Activated CD4-positive, alpha-beta memory T cell treated with anti-CD3 and anti-CD28 coated beads for 36 hours (primary cell): ENCODE results near the gene ANXA5. TPM values are rescaled to one million over a fixed set of nuclear protein-coding genes. Genes with fewer than 3 reads are reported as not detected.

ENCODE experiments used
- CTCF ChIA-PET: fragments of 350-600 bp; sonication (Branson Sonifier 250); formaldehyde crosslinking; loops from one replicate; lab custom pipeline; 2021; ENCODE audit warnings: antibody characterized with exemption, inconsistent platforms; lab: Charles Lee
- POLR2A ChIA-PET: fragments of 350-600 bp; sonication (Branson Sonifier 250); formaldehyde crosslinking; loops from one replicate; lab custom pipeline; 2021; ENCODE audit warnings: antibody characterized with exemption; lab: Charles Lee
- DNase-seq: peaks from one replicate; pipeline ENCODE4 v3.0.0-alpha.2; 2020
- H3K27ac Mint-ChIP-seq: one replicate; pipeline ENCODE4 v1.8.0; 2021; ENCODE audit warnings: mixed read lengths
- H3K27me3 Mint-ChIP-seq: one replicate; pipeline ENCODE4 v1.8.0; 2021; ENCODE audit warnings: mixed read lengths
- H3K36me3 Mint-ChIP-seq: one replicate; pipeline ENCODE4 v1.8.0; 2021; ENCODE audit warnings: mixed read lengths
- H3K4me1 Mint-ChIP-seq: one replicate; pipeline ENCODE4 v1.8.0; 2021; ENCODE audit warnings: low read depth, mixed read lengths
- H3K4me3 Mint-ChIP-seq: one replicate; pipeline ENCODE4 v1.8.0; 2021; ENCODE audit warnings: mild to moderate bottlenecking, mixed read lengths
- H3K9me3 Mint-ChIP-seq: one replicate; pipeline ENCODE4 v1.8.0; 2021; ENCODE audit warnings: mixed read lengths
- intact Hi-C: fragments of 100-400 bp; cut with micrococcal nuclease; formaldehyde crosslinking; loops from one replicate; pipeline ENCODE4 v1.15.1; 2023
- total RNA-seq, 2 experiments: library from RNA; stranded (reverse); gene quantifications; one replicate each; pipeline ENCODE4 v1.2.3, GENCODE V29; 2021

ANXA5 gene
- total RNA-seq, 2 experiments from 2014 or later: 132 to 140 TPM

GRCh38 chr4:121693450-121693849 is 3.3 kb downstream of the ANXA5 start:
- Mint-ChIP-seq H3K27me3 (peaks cover 3% of the 10 kb centered on the region), H3K27ac (no peak overlapping the region), H3K9me3 (no peaks in the 10 kb centered on the region), H3K36me3 (peaks cover 21% of the 10 kb centered on the region), H3K4me1 (peaks cover 39% of the 10 kb centered on the region), H3K4me3 (no peak overlapping the region)
- intact Hi-C loops: no loop called here
- no peak for DNase-seq
- CTCF ChIA-PET: no interaction called here
- POLR2A ChIA-PET: no interaction called here

- POLR2A ChIA-PET: no interaction called here
- no peak overlapping the region for H3K27ac Mint-ChIP-seq
- DNase-seq: no peak
Observed at GRCh38 chr4:121692261-121692660, 4.5 kb downstream of the ANXA5 start.

DNA sequence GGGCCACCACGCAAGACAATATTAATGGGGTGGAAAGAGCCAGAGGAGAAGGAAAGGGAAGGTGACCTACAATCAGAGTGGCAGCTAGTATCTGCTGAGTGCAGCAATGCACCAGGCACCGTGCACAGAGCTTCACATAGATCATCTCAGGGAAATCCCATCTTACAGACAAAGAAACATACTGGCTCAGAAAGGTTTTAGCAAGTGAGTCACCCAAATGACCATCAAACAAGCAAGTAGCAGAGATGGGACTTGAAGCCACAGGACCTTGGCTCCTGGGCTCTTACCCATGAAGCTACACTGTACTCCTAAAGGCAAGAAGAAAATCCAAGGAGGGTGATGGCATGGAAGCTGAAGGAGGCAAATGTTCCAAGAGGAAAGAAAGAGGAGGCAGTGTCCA is 6.8 kb downstream of the ANXA5 start:
- H3K36me3 Mint-ChIP-seq: peaks cover 30% of the 10 kb centered on the region
- intact Hi-C loops: no loop called here
- no peak overlapping the region for H3K4me3 Mint-ChIP-seq
- H3K27ac Mint-ChIP-seq: no peak overlapping the region
- H3K9me3 Mint-ChIP-seq: no peaks in the 10 kb centered on the region
- no peaks in the 10 kb centered on the region for H3K27me3 Mint-ChIP-seq
- ChIA-PET POLR2A (no interaction called here), CTCF (no interaction called here)
- H3K4me1 Mint-ChIP-seq: peaks cover 23% of the 10 kb centered on the region
- no peak for DNase-seq

More at GRCh38 chr4:121692261-121692660, 4.5 kb downstream of the ANXA5 start:
- Mint-ChIP-seq H3K4me3 (no peak overlapping the region), H3K27me3 (no peaks in the 10 kb centered on the region), H3K4me1 (peaks cover 31% of the 10 kb centered on the region), H3K36me3 (peaks cover 23% of the 10 kb centered on the region), H3K9me3 (no peaks in the 10 kb centered on the region)
- intact Hi-C loops: no loop called here
- CTCF ChIA-PET: no interaction called here

- H3K27ac Mint-ChIP-seq: no peak overlapping the region
- no peak overlapping the region for H3K4me3 Mint-ChIP-seq
- H3K4me1 Mint-ChIP-seq: peaks cover 19% of the 10 kb centered on the region
- intact Hi-C loops: no loop called here
- ChIA-PET POLR2A (no interaction called here), CTCF (no interaction called here)
- H3K36me3 Mint-ChIP-seq: peaks cover 31% of the 10 kb centered on the region
- H3K27me3 Mint-ChIP-seq: no peaks in the 10 kb centered on the region
- DNase-seq: no peak
- no peaks in the 10 kb centered on the region for H3K9me3 Mint-ChIP-seq
Observed at GRCh38 chr4:121688701-121689100, 8.1 kb downstream of the ANXA5 start.

DNA sequence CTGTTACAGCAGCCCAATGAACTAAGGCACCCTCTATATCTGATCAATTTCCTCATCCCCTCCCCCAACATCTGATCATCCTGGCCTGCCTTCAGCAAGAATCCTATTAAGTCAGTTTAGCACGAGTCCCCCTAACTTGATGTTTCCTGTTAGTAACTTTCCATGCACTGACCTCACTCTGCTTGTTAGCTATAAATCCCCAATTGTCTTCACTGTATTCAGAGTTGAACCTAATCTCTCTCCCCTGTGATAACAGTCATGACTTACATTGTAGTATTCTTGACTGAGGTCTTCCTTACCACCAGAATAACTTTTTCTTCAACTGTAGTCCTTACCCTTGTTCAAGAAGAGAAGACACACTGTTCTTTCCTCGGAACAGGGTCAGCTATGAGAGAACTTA is 8.5 kb downstream of the ANXA5 start:
- H3K4me3 Mint-ChIP-seq: no peak overlapping the region
- peaks cover 32% of the 10 kb centered on the region for H3K36me3 Mint-ChIP-seq
- intact Hi-C loops: no loop called here

DNA sequence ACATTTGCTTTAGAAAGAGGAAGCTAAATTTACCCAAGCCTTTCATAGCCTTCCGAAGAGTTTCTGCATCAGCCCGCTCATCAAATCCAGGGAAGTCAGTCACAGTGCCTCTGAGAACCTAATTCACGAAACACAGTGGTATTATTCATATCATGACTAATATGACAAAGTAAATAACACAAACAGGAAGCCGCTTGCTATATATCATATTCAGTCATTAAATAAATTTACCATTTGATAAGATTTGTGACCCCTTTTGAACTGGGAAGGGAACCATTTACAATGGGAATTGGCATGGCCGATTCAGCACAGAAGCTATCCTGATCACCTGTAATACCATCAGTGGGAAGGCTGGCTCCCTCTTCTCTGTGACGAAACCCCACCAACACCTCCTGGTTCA is 10.5 kb downstream of the ANXA5 start:
- no peak for DNase-seq
- Mint-ChIP-seq H3K27ac (no peak overlapping the region), H3K36me3 (peaks cover 25% of the 10 kb centered on the region), H3K27me3 (no peaks in the 10 kb centered on the region), H3K9me3 (no peaks in the 10 kb centered on the region), H3K4me1 (no peaks in the 10 kb centered on the region), H3K4me3 (no peak overlapping the region)
- POLR2A ChIA-PET: interaction anchor here (1.8 kb wide), 1 partner anchor 10 kb away, joined by 4 read pairs; the partner anchor contains the start of gene ANXA5
- intact Hi-C loops: no loop called here
- CTCF ChIA-PET: interaction anchor here (1.4 kb wide), 1 partner anchor 202 kb away, joined by 3 read pairs; no protein-coding TSS in a partner anchor

More for the DNA sequence above, 8.5 kb downstream of the ANXA5 start:
- no peak overlapping the region for H3K27ac Mint-ChIP-seq
- H3K27me3 Mint-ChIP-seq: no peaks in the 10 kb centered on the region
- H3K9me3 Mint-ChIP-seq: no peaks in the 10 kb centered on the region
- ChIA-PET POLR2A (no interaction called here), CTCF (no interaction called here)
- H3K4me1 Mint-ChIP-seq: peaks cover 16% of the 10 kb centered on the region
- no peak for DNase-seq

- POLR2A ChIA-PET: interaction anchor here (1.8 kb wide), 1 partner anchor 11 kb away, joined by 4 read pairs; the partner anchor contains the start of gene ANXA5
Observed at GRCh38 chr4:121685257-121685656, 11.5 kb downstream of the ANXA5 start.

DNA sequence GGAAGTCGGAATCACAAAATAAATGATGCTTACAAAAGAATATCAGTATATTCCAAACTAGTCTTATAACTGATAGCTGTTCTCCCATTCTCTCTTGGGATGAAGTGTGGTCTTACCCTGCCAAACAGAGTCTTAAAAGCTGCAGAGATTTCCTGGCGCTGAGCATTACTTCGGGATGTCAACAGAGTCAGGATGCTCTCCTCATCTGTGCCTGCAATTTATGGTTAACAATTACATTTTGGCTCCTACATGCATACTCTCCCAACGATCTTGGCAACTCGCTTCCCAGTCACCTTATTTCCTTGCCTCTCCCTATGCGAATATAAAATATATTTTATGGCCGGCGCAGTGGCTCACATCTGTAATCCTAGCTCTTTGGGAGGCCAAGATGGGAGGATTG is 12.2 kb downstream of the ANXA5 start:
- Mint-ChIP-seq H3K4me1 (no peaks in the 10 kb centered on the region), H3K4me3 (no peak overlapping the region), H3K27me3 (no peaks in the 10 kb centered on the region), H3K9me3 (no peaks in the 10 kb centered on the region), H3K27ac (no peak overlapping the region), H3K36me3 (peaks cover 38% of the 10 kb centered on the region)
- no peak for DNase-seq
- intact Hi-C loops: no loop called here
- ChIA-PET POLR2A (interaction anchor here (1.8 kb wide), 1 partner anchor 12 kb away, joined by 4 read pairs; the partner anchor contains the start of gene ANXA5), CTCF (no interaction called here)

More at GRCh38 chr4:121685257-121685656, 11.5 kb downstream of the ANXA5 start:
- Mint-ChIP-seq H3K9me3 (no peaks in the 10 kb centered on the region), H3K4me1 (no peaks in the 10 kb centered on the region), H3K27me3 (no peaks in the 10 kb centered on the region), H3K27ac (no peak overlapping the region), H3K36me3 (peaks cover 33% of the 10 kb centered on the region), H3K4me3 (no peak overlapping the region)
- CTCF ChIA-PET: interaction anchor here (1.4 kb wide), 1 partner anchor 201 kb away, joined by 3 read pairs; no protein-coding TSS in a partner anchor
- no peak for DNase-seq
- intact Hi-C loops: no loop called here

DNA sequence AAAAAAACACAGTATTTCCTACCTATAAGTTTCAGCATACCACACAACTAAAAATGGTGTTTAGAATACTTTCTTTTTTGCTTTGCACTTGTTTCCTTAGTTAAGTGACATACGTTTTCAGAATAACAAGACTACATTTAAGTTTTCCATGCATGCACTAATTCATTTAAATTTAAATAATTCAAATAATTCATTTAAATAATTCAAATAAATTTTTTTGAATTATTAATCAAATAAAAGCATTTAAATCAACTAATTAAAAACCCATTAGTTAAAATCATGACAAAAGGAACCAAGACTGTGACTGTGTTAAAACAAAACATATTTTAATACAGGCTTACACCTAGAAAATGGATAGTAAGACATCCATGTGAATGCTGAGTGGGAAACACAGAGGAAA is 12.8 kb downstream of the ANXA5 start:
- no peak overlapping the region for H3K4me3 Mint-ChIP-seq
- peaks cover 42% of the 10 kb centered on the region for H3K36me3 Mint-ChIP-seq
- intact Hi-C loops: no loop called here
- no peaks in the 10 kb centered on the region for H3K4me1 Mint-ChIP-seq
- no peaks in the 10 kb centered on the region for H3K27me3 Mint-ChIP-seq
- no peak for DNase-seq
- no peak overlapping the region for H3K27ac Mint-ChIP-seq
- no peaks in the 10 kb centered on the region for H3K9me3 Mint-ChIP-seq
- POLR2A ChIA-PET: no interaction called here
- CTCF ChIA-PET: no interaction called here

GRCh38 chr4:121680571-121680970 is 16.2 kb downstream of the ANXA5 start:
- ChIA-PET POLR2A (interaction anchor here (1.4 kb wide), 1 partner anchor 16 kb away, joined by 3 read pairs; the partner anchor contains the start of gene ANXA5), CTCF (no interaction called here)
- Mint-ChIP-seq H3K4me3 (no peak overlapping the region), H3K36me3 (peaks cover 53% of the 10 kb centered on the region), H3K27me3 (no peaks in the 10 kb centered on the region), H3K9me3 (no peaks in the 10 kb centered on the region), H3K27ac (no peak overlapping the region), H3K4me1 (no peaks in the 10 kb centered on the region)
- intact Hi-C loops: no loop called here
- DNase-seq: no peak

DNA sequence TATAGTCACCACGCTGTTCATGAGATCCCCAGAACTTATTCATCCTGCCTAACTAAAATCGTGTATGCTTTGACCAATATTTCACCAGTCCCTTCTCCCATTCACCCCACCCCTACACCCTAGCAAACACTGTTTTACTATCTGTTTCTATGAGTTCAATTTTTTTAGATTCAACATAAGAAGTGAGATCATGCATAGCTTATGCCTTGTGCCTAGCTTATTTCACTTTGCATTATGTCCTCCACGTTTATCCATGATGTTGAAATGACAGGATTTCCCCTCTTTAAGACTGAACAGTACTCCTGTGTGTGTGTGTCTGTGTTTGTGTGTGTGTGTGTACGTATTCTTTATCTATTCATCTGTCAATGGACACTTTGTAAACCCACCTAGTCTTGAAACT is 16.8 kb downstream of the ANXA5 start:
- CTCF ChIA-PET: no interaction called here
- H3K36me3 Mint-ChIP-seq: peaks cover 49% of the 10 kb centered on the region

DNA sequence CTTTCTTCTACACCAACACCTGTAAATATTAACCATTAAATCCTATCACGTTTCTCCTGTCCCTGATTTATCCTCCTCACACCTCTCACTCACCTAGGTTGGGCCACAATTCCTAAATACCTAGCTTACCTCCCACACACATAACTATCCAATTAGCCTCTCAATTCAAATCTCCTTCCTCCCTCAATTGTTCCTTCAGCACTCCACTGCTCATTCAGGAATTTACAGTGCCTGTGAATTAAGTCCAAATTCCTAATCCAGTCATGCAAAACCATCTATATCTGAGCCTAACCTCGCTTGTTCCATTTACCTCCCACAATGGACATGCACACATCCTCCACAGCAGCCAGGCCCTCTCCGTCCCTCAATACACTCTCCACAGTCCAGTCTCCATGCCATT is 17.5 kb downstream of the ANXA5 start:
- Mint-ChIP-seq H3K4me3 (no peak overlapping the region), H3K4me1 (no peaks in the 10 kb centered on the region), H3K27ac (no peak overlapping the region), H3K27me3 (no peaks in the 10 kb centered on the region), H3K9me3 (no peaks in the 10 kb centered on the region), H3K36me3 (peaks cover 45% of the 10 kb centered on the region)
- intact Hi-C loops: no loop called here
- no peak for DNase-seq
- ChIA-PET CTCF (no interaction called here), POLR2A (interaction anchor here (0.5 kb wide), 1 partner anchor 25 kb away, joined by 3 read pairs; no protein-coding TSS in a partner anchor)

More for the DNA sequence above, 16.8 kb downstream of the ANXA5 start:
- H3K9me3 Mint-ChIP-seq: no peaks in the 10 kb centered on the region
- no peak for DNase-seq
- H3K4me3 Mint-ChIP-seq: no peak overlapping the region
- no peaks in the 10 kb centered on the region for H3K4me1 Mint-ChIP-seq
- POLR2A ChIA-PET: no interaction called here
- intact Hi-C loops: no loop called here
- H3K27ac Mint-ChIP-seq: no peak overlapping the region
- no peaks in the 10 kb centered on the region for H3K27me3 Mint-ChIP-seq

- POLR2A ChIA-PET: no interaction called here
- Mint-ChIP-seq H3K36me3 (peaks cover 40% of the 10 kb centered on the region), H3K9me3 (no peaks in the 10 kb centered on the region), H3K27ac (no peak overlapping the region), H3K4me1 (no peaks in the 10 kb centered on the region), H3K4me3 (no peak overlapping the region), H3K27me3 (no peaks in the 10 kb centered on the region)
- intact Hi-C loops: no loop called here
- CTCF ChIA-PET: interaction anchor here (0.6 to 1.2 kb wide), 3 partner anchors 8 to 35 kb away, joined by 3 to 4 read pairs (median 3); partner anchors contain the start of gene ANXA5
- DNase-seq: no peak
Observed at GRCh38 chr4:121677524-121677923, 19.3 kb downstream of the ANXA5 start.
